HG02642 (cell line): ENCODE data around the gene STIMATE.

Experiments
- ATAC-seq: cut with Tn5 transposase; IDR thresholded peaks from one replicate; pipeline ENCODE4 v1.9.1; 2021; ENCODE audit warnings: mild to moderate bottlenecking; ENCODE audit not compliant: unreplicated experiment, poor library complexity

The STIMATE gene

GRCh38 chr3:52843881-52844280 lies 53.5 kb downstream of the STIMATE start:
- ATAC-seq, result no peak

DNA sequence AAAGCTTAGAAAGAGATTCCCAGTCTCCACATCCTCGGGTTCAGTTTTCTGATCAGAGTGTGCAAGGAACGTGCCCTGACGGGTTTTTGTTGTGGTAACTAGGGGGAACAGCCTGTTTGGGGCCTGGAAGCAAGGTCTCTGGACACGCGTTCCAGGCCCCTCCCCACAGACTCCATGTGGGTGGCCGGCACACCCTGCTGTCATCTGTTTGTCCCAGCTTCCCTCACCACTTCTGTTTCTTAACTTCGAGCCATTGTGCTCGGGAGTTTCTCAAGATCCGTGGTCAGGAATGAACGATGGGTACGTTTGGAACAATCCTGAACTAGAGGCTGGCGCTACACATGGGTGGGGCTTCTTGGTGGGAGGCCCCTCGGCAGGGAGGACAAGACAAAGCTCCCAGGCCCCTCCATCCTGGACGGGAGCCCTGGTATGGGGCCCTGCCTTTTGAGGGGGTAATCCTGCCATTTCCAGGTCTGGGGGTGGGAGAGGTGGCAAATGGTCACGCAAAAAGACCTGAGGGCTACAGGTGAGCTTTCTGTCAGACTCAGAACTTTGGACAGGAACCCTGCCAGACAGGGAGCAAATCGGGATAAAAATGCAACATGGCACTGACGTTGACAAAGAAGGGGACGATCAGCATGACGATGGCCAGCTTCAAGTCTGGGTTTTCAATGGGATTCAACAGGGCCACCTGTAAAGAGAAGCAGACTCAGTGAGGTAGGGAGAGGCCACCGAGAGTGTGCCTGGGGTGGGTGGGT lies 54.1 kb downstream of the STIMATE start:
- no peak for ATAC-seq

- no peak for ATAC-seq
Measured at GRCh38 chr3:52842424-52842823, 54.9 kb downstream of the STIMATE start.

DNA sequence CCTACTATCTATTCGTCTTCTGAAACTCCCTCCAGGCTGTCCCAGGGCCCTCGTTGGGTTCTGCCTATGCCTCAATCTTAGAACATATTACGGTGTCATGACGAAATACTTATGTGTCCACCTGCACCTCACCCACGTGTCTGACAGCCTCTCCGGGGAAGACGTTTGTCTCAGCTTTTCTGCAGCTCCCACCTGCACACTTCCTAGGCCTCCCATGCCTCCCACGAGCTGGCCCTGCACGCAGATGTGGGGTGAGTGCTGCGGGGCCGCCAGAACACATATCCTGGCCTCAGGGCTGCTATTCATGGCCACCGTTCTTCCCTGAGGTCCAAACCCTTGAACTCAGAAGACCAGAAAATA lies 55.4 kb downstream of the STIMATE start:
- ATAC-seq, result no peak

DNA sequence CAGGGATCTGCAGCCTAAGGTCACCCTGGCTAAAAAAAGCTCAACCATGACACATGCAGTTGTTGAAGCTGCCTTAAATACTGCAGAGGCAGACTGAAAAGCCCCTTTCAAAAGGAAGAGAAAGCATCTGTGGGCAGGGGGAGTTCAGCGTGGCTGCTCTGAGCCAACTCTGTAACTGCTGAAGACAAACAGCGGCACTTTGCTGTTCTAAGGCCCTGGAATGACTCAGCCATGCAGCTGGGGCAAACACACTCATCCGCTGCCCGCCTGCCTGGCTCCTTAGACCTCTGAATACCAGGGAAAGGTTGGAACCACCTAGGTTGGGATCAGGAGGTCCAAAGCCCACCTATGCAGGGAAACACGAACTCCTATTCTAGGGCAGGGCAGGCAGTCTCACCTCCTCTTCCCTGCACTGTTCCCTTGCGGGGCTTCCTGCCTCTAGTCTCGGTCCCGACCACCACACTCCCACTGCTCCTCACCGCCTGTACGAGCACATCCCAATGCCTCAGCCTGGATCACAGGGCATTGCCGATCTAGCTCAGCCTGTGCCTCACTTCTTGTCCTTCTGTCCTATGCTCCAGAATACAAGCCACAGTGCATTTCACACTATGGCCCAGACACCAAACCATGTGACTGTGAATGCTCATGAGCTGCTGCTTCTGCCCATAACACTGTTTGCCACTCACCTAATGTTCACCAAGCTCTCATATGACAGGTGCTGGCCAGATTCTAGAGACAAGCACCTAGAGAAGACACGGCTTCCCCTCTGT lies 56.0 kb downstream of the STIMATE start:
- no peak for ATAC-seq

GRCh38 chr3:52839892-52840545 lies 57.3 kb downstream of the STIMATE start:
- ATAC-seq, result no peak

DNA sequence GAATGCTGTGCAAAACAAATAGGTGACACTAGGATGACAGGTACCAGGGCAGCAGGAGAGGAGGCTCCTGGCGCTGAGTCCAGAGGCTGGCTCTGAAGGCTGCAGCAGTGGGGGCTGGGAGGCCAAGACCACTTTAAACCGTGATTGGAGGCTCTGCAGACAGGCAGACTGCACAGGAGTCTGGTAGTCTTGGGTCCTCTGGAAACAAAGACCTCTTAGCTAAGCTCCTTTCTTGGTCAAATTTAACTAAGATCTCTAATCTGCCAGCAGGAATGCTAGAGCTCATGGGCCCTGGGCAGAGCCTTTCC lies 58.1 kb downstream of the STIMATE start:
- ATAC-seq, result no peak

GRCh38 chr3:52838561-52839267 lies 58.6 kb downstream of the STIMATE start:
- no peak for ATAC-seq

- ATAC-seq, result no peak
Measured at GRCh38 chr3:52836986-52837385, 60.4 kb downstream of the STIMATE start.

GRCh38 chr3:52836471-52836845 lies 60.9 kb downstream of the STIMATE start:
- no peak for ATAC-seq

DNA sequence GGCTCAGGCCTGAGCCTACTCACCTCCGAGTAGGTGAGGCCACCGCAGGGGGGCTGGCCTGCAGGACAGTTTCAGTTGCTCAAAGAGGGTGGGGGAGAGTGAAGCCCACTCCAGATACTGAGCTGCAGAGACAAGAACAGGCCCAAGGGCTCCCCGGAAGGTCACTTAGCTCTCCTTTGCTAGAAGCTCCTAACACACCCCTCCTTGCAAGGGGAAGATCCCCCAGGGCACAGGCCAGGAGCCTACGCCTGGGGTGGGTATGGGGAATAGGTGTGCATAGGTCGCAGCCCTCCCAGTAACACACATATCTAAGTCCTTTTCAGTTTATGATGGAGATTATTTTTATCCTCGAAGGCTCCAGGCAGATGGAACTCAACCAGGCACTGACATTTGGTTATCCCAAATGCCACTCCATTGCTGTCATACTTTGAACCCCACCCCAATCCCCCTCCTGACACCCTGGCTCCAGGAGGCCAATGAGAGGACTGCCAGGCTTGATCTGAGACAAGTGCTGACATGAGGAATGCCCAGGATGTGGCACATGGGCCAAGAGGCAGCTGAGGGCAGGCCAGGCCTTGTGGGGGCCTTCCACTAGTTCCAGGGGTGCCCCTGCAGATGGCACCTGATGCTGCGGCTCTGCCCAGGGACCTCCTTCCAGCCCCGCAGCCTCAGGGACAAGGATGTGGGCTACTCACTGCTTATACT lies 61.4 kb downstream of the STIMATE start:
- ATAC-seq, result no peak

DNA sequence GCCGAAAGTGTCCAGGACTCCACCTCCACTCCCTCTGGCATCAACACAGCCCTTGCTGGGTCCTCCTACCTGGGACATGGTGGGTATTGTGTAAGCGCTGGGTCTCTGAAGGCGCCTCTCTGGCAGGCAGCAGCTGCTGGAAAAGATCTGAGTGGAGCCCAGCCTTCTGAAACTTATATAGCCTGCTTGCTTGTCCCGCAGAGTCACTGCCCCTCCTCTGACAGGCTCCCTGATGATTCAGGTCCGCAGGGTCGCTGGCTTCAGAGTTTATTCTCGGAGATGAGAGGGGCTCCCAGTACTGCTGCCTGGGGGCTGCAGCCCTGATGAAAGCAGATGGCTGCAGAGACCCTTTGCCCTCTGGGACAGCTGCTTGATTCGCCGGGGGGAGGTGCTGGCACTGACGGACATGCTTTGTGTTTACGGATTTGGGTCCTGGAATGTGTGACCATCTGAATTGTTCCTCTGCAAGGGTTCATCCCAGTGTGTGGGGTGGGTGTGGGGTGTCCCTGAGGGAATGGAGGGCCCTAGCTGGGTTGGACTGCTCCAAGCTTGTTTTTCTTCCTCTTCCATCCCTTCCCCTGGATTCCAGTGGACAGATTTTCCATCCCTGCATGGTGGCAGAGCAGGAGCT lies 62.4 kb downstream of the STIMATE start, which contains the start of gene MUSTN1:
Gene MUSTN1, minus strand, starts transcription at position 149 of the 631 bp plus-strand sequence. Its CDS starts 71 bp downstream, at position 78.
- ATAC-seq, result no peak

- no peak for ATAC-seq
Measured at GRCh38 chr3:52833202-52833601, 64.1 kb downstream of the STIMATE start.

GRCh38 chr3:52831500-52832301 lies 65.6 kb downstream of the STIMATE start:
- no peak for ATAC-seq

GRCh38 chr3:52830535-52831258 lies 66.7 kb downstream of the STIMATE start, which contains the start of gene ITIH4:
Gene ITIH4, minus strand, starts transcription at chr3:52830672. Its CDS starts 30 bp downstream, at chr3:52830642.
- ATAC-seq, result no peak

DNA sequence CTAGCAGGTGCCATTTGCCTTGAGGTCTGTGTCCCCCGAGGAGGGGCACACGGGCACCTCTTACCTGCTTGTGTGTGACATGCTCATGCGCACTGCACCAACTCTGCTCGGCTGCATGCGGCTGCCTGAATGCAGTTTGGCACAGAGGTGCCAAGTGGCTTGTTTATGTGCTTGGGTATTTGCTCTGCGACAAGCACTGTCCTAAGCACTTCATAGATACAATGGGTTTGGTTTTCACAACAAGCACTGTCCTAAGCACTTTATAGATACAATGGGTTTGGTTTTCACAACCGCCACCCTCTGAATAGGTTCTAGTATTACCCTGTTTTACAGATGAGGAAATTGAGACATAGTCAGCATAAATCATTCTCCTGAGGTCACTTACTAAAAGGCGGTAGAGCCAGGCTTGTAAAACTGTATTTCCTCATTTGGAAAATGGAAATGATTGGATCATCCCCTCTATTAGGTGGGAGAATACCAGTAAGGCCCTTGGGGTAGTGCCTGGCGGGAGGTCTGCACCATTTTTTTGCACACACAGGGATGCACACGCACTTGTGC lies 67.4 kb downstream of the STIMATE start:
- no peak for ATAC-seq

DNA sequence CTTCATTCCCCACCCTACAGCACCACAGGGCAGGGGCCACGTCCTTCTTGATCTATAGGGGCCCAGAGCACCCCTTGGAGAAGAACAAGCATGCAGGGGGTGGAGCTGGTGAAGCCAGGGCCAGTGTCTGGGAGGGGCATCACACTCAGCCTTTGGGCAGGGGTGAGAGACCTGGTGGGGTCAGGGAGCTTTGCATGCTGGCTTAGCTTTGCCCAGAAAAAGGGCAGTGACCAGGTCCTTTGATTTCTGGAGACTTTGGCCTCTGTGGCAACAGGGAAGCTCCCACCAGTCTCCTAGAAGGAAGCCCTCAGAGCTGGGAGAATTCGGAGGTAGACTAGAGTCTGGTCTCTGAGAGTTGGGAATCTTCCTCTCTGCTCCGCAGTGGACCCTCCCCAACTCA lies 67.9 kb downstream of the STIMATE start:
- no peak for ATAC-seq

GRCh38 chr3:52827866-52828376 lies 69.4 kb downstream of the STIMATE start:
- ATAC-seq, result no peak
